HFFc6 (cell line): ENCODE measurements around the gene SH3TC1. TPM values are rescaled to one million over a fixed set of nuclear protein-coding genes. Genes with fewer than 3 reads are reported as not detected.

Experiments used
- DNase-seq: peaks from one replicate; pipeline ENCODE4 v3.0.0-alpha.2; 2018
- H3K27ac Mint-ChIP-seq: 2 replicates; pipeline ENCODE4 v1.8.0; 2020; ENCODE audit warnings: mild to moderate bottlenecking, mixed read lengths
- H3K27me3 Mint-ChIP-seq: 2 replicates; pipeline ENCODE4 v1.8.0; 2021; ENCODE audit warnings: mild to moderate bottlenecking, moderate library complexity, mixed read lengths; ENCODE audit not compliant: insufficient read depth
- H3K36me3 Mint-ChIP-seq: 2 replicates; pipeline ENCODE4 v1.8.0; 2021; ENCODE audit warnings: low read depth, mixed read lengths
- H3K4me1 Mint-ChIP-seq: 2 replicates; pipeline ENCODE4 v1.8.0; 2020; ENCODE audit warnings: low read depth, mixed read lengths
- H3K4me3 Mint-ChIP-seq: 2 replicates; pipeline ENCODE4 v1.8.0; 2020; ENCODE audit warnings: mild to moderate bottlenecking, moderate library complexity, mixed read lengths
- H3K9me3 Mint-ChIP-seq: 2 replicates; pipeline ENCODE4 v1.8.0; 2020; ENCODE audit warnings: mild to moderate bottlenecking, mixed read lengths
- CTCF ChIP-seq: fragments of 200-600 bp; sonication (generic); IDR thresholded peaks from 2 replicates; pipeline ENCODE4 v1.5.0; 2021; ENCODE audit warnings: antibody characterized with exemption, mild to moderate bottlenecking
- total RNA-seq, 6 experiments: library from RNA; stranded (reverse); fragmentation: NEBNext Ultra II Directional; extraction: Animal tissue kit (Norgen Biotek cat#: 25700); gene quantifications; 2 replicates in 1 of 6; 3 replicates in 5 of 6; pipeline ENCODE4 v1.2.3, GENCODE V29; 2021

SH3TC1 gene
- total RNA-seq, 6 experiments from 2014 or later, result 0.34 to 1.4 (median 0.86) TPM

GRCh38 chr4:8266508-8266907 is 67.4 kb downstream of the SH3TC1 start:
- no peak for TF ChIP-seq CTCF
- no peak overlapping the region for H3K27ac Mint-ChIP-seq
- H3K4me3 Mint-ChIP-seq, result no peak overlapping the region
- H3K9me3 Mint-ChIP-seq, result no peaks in the 10 kb centered on the region
- DNase-seq, result no peak
- H3K27me3 Mint-ChIP-seq, result peaks cover 9% of the 10 kb centered on the region
- H3K4me1 Mint-ChIP-seq, result peaks cover 11% of the 10 kb centered on the region
- no peaks in the 10 kb centered on the region for H3K36me3 Mint-ChIP-seq

- H3K27me3 Mint-ChIP-seq, result peaks cover 9% of the 10 kb centered on the region
- H3K9me3 Mint-ChIP-seq, result no peaks in the 10 kb centered on the region
- peak; percentile 22 for DNase-seq
- no peak overlapping the region for H3K4me3 Mint-ChIP-seq
- no peak overlapping the region for H3K27ac Mint-ChIP-seq
- H3K4me1 Mint-ChIP-seq, result peaks cover 12% of the 10 kb centered on the region; the same call in 1 of the 2 replicates
- peak; percentile 73 for TF ChIP-seq CTCF
- H3K36me3 Mint-ChIP-seq, result no peaks in the 10 kb centered on the region
These were observed 68.0 kb downstream of the SH3TC1 start for GRCh38 chr4:8267077-8267476.

DNA sequence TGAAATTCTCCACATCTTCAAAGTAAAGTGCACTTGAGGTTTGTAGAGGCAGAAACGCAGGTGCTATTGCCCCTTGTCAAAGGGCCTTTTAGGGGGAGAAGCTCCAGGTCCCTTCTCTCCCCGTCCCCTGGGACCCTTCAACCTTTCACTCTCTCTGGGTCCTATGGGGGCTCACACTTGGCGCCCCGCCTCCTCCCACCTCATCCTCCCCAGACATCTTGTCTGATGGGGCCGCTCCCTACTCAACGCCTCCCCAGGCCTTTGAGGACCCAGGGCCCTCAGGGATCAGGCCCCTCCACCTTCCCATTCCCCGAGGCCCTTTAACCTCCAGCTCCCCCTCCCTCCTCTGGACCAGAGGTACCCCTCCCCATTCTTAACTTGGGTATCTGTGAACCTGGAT is 69.1 kb downstream of the SH3TC1 start:
- no peak for DNase-seq
- H3K9me3 Mint-ChIP-seq, result no peaks in the 10 kb centered on the region
- peaks cover 17% of the 10 kb centered on the region; the same call in 1 of the 2 replicates for H3K4me1 Mint-ChIP-seq
- no peak overlapping the region for H3K27ac Mint-ChIP-seq
- H3K27me3 Mint-ChIP-seq, result peaks cover 9% of the 10 kb centered on the region
- no peak for TF ChIP-seq CTCF
- no peak overlapping the region for H3K4me3 Mint-ChIP-seq
- no peaks in the 10 kb centered on the region for H3K36me3 Mint-ChIP-seq

- Mint-ChIP-seq H3K27me3 (peaks cover 4% of the 10 kb centered on the region; the same call in 1 of the 2 replicates), H3K9me3 (no peaks in the 10 kb centered on the region), H3K4me1 (peaks cover 17% of the 10 kb centered on the region; the same call in 1 of the 2 replicates), H3K36me3 (no peaks in the 10 kb centered on the region), H3K27ac (no peak overlapping the region), H3K4me3 (peak overlapping the region; percentile 46; the same call in 1 of the 2 replicates)
- no peak for DNase-seq
- TF ChIP-seq CTCF, result no peak
These were observed 69.9 kb downstream of the SH3TC1 start for GRCh38 chr4:8268901-8269534.

- DNase-seq, result no peak
- Mint-ChIP-seq H3K36me3 (no peaks in the 10 kb centered on the region), H3K9me3 (no peaks in the 10 kb centered on the region), H3K27me3 (peaks cover 4% of the 10 kb centered on the region; the same call in 1 of the 2 replicates), H3K27ac (no peak within 1 kb of the TSS), H3K4me3 (peak within 1 kb of the TSS; percentile 46), H3K4me1 (peaks cover 24% of the 10 kb centered on the region)
- no peak for TF ChIP-seq CTCF
These were observed 70.7 kb downstream of the SH3TC1 start, which contains the start of gene HTRA3 for GRCh38 chr4:8269535-8270417. Gene HTRA3 (plus strand): TSS chr4:8269754. CDS start chr4:8269969, 215 bp downstream.
